ENCODE measurements around the gene CCT8L2. TPM values are rescaled to one million over a fixed set of nuclear protein-coding genes. Genes with fewer than 3 reads are reported as not detected.
"Not testable (repeated sequence)": the region's sequence is repeated elsewhere in the genome, so short reads cannot be mapped to it uniquely, and the experiment has no call there.

CCT8L2 gene
- total and polyA plus RNA-seq, 4 donors = not detected

- not testable (repeated sequence) for H3K4me3 ChIP-seq; H3K9ac ChIP-seq (ENCODE audit: insufficient read depth in 1 of 2, low read length in 2 of 2); H3K4me1 ChIP-seq (ENCODE audit: control insufficient read depth in 5 of 5, insufficient read depth in 5 of 5, low read length in 5 of 5); H3K36me3 ChIP-seq (ENCODE audit: control insufficient read depth in 4 of 4, insufficient read depth in 4 of 4, low read length in 4 of 4); DNase-seq; H3K27ac ChIP-seq (ENCODE audit: low read depth in 1 of 2, low read length in 1 of 2); H3K9me3 ChIP-seq (ENCODE audit: control insufficient read depth in 4 of 4, insufficient read depth in 3 of 4, low read length in 3 of 4); H3K27me3 ChIP-seq (ENCODE audit: control insufficient read depth in 3 of 3, insufficient read depth in 3 of 3, low read length in 2 of 3); ATAC-seq (ENCODE audit: insufficient read depth, low FRiP score)
- WGBS, 2 donors = 80 to 90% methylated on average over 8 of the region's 8 CpGs
Observed at GRCh38 chr22:16595251-16595650, 2.6 kb upstream of the CCT8L2 start.

- H3K4me1 ChIP-seq (ENCODE audit: control insufficient read depth in 5 of 5, insufficient read depth in 5 of 5, low read length in 5 of 5) = no peaks in the 10 kb centered on the region
- DNase-seq (no peak), ATAC-seq (ENCODE audit: insufficient read depth, low FRiP score) (no peak)
- no peaks in the 10 kb centered on the region for H3K9me3 ChIP-seq (ENCODE audit: control insufficient read depth in 4 of 4, insufficient read depth in 3 of 4, low read length in 3 of 4)
- no peaks in the 10 kb centered on the region for H3K27me3 ChIP-seq (ENCODE audit: control insufficient read depth in 3 of 3, insufficient read depth in 3 of 3, low read length in 2 of 3)
- H3K4me3 ChIP-seq = no peak overlapping the region
- TF ChIP-seq, protein P1, sequence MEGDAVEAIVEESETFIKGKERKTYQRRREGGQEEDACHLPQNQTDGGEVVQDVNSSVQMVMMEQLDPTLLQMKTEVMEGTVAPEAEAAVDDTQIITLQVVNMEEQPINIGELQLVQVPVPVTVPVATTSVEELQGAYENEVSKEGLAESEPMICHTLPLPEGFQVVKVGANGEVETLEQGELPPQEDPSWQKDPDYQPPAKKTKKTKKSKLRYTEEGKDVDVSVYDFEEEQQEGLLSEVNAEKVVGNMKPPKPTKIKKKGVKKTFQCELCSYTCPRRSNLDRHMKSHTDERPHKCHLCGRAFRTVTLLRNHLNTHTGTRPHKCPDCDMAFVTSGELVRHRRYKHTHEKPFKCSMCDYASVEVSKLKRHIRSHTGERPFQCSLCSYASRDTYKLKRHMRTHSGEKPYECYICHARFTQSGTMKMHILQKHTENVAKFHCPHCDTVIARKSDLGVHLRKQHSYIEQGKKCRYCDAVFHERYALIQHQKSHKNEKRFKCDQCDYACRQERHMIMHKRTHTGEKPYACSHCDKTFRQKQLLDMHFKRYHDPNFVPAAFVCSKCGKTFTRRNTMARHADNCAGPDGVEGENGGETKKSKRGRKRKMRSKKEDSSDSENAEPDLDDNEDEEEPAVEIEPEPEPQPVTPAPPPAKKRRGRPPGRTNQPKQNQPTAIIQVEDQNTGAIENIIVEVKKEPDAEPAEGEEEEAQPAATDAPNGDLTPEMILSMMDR (IDR thresholded peaks at IDR 0.05; ENCODE audit: control extremely low read depth, extremely low read depth) = no peak
- no peak overlapping the region for H3K27ac ChIP-seq (ENCODE audit: low read depth in 1 of 2, low read length in 1 of 2)
- no peak overlapping the region for H3K9ac ChIP-seq (ENCODE audit: insufficient read depth in 1 of 2, low read length in 2 of 2)
- H3K36me3 ChIP-seq (ENCODE audit: control insufficient read depth in 4 of 4, insufficient read depth in 4 of 4, low read length in 4 of 4) = no peaks in the 10 kb centered on the region
- WGBS, 2 donors = 80 to 82% methylated on average over 4 of the region's 4 CpGs
Observed at GRCh38 chr22:16594026-16594425, 1.4 kb upstream of the CCT8L2 start.

DNA sequence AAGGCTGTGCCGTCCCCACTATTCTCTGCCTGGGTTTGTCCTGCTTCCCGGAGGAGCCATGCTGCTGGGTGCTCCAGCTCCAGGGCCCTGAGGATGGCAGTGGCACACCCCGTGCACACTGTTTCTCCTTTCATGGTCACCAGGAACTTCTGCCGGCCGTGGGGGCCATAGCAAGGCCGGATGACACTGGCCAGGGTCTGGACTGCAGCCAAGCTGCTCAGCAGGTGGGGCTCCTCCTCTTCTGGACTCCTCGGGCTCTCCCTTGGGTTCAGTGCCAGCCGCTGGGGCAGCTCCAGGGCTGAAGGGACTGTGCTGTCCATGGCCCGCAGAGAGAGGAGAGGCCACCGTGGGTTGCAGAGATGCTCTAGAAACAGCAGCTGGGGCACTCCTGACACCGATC, 379 bp downstream of the CCT8L2 start:
- H3K9ac ChIP-seq (ENCODE audit: insufficient read depth in 1 of 2, low read length in 2 of 2); H3K4me3 ChIP-seq; H3K36me3 ChIP-seq (ENCODE audit: control insufficient read depth in 4 of 4, insufficient read depth in 4 of 4, low read length in 4 of 4); ATAC-seq (ENCODE audit: insufficient read depth, low FRiP score); H3K4me1 ChIP-seq (ENCODE audit: control insufficient read depth in 5 of 5, insufficient read depth in 5 of 5, low read length in 5 of 5); H3K9me3 ChIP-seq (ENCODE audit: control insufficient read depth in 4 of 4, insufficient read depth in 3 of 4, low read length in 3 of 4); DNase-seq; H3K27ac ChIP-seq (ENCODE audit: low read depth in 1 of 2, low read length in 1 of 2); H3K27me3 ChIP-seq (ENCODE audit: control insufficient read depth in 3 of 3, insufficient read depth in 3 of 3, low read length in 2 of 3): not testable (repeated sequence)
- WGBS, 2 donors = 88% methylated on average over 10 to 11 of the region's 11 CpGs

DNA sequence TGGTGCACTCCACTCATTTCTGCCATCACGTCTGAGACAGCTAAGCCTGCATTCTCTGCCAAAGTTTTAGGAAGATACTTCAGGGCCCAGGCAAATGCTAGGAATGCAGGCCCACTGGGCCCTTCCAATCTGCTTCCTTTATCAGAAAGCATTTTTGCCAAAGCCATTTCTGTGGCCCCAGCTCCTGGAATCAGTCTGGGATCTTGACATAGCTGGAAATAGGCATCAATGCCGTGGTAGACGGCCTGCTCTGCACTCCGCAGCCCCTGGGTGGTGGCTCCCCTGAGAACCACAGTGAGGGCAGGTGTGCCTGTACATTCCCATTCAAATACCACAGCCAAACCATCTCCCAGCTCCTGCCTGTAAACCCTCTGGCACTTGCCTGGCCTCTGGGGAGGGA, 1.5 kb downstream of the CCT8L2 start:
- WGBS, 2 donors = 83 to 87% methylated on average over 4 of the region's 4 CpGs

DNA sequence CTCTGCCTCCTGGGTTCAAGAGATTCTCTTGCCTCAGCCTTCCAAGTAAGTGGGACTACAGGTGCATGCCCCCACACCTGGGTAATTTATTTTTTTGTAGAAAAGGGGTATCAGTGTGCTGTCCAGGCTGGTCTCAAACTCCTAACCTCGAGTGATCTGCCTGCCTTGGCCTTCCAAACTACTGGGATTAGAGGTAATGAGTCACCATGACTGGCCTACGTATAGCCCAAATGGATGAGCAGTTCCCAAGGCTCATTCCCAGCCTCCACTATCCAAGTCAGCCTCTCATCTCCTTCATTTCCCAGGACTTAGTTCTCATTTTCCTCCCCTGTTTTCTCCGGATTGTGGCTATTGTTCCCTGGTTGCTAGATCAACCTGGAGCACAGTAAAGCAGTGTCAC, 5.6 kb downstream of the CCT8L2 start:
- Histone ChIP-seq H3K27ac (ENCODE audit: low read depth in 1 of 2, low read length in 1 of 2) (no peak overlapping the region), H3K4me3 (no peak overlapping the region), H3K9ac (ENCODE audit: insufficient read depth in 1 of 2, low read length in 2 of 2) (no peak overlapping the region), H3K36me3 (ENCODE audit: control insufficient read depth in 4 of 4, insufficient read depth in 4 of 4, low read length in 4 of 4) (no peaks in the 10 kb centered on the region), H3K27me3 (ENCODE audit: control insufficient read depth in 3 of 3, insufficient read depth in 3 of 3, low read length in 2 of 3) (no peaks in the 10 kb centered on the region), H3K4me1 (ENCODE audit: control insufficient read depth in 5 of 5, insufficient read depth in 5 of 5, low read length in 5 of 5) (no peaks in the 10 kb centered on the region), H3K9me3 (ENCODE audit: control insufficient read depth in 4 of 4, insufficient read depth in 3 of 4, low read length in 3 of 4) (no peaks in the 10 kb centered on the region)
- TF ChIP-seq, protein P1 (IDR thresholded peaks at IDR 0.05; ENCODE audit: control extremely low read depth, extremely low read depth) = no peak
- ATAC-seq (ENCODE audit: insufficient read depth, low FRiP score) = no peak
- DNase-seq = no peak
- WGBS, 2 donors = 66 to 76% methylated on average over 3 of the region's 3 CpGs

More for the DNA sequence above, 1.5 kb downstream of the CCT8L2 start:
- H3K9ac ChIP-seq (ENCODE audit: insufficient read depth in 1 of 2, low read length in 2 of 2); H3K9me3 ChIP-seq (ENCODE audit: control insufficient read depth in 4 of 4, insufficient read depth in 3 of 4, low read length in 3 of 4); H3K27ac ChIP-seq (ENCODE audit: low read depth in 1 of 2, low read length in 1 of 2); ATAC-seq (ENCODE audit: insufficient read depth, low FRiP score); H3K27me3 ChIP-seq (ENCODE audit: control insufficient read depth in 3 of 3, insufficient read depth in 3 of 3, low read length in 2 of 3); H3K4me1 ChIP-seq (ENCODE audit: control insufficient read depth in 5 of 5, insufficient read depth in 5 of 5, low read length in 5 of 5); DNase-seq; H3K4me3 ChIP-seq; H3K36me3 ChIP-seq (ENCODE audit: control insufficient read depth in 4 of 4, insufficient read depth in 4 of 4, low read length in 4 of 4): not testable (repeated sequence)

All from lung (tissue), 12 donors.